Inferior parietal cortex (tissue), 1 donor: ENCODE data around the gene MICAL2.

Experiments
- DNase-seq: peaks from one replicate; pipeline ENCODE4 v3.0.0-alpha.2; 2016; ENCODE audit errors: extremely low spot score

The MICAL2 gene

GRCh38 chr11:12211331-12212065 lies 101.1 kb downstream of the MICAL2 start:
- DNase-seq = no peak

- DNase-seq = no peak
Observed at GRCh38 chr11:12212174-12212820, 101.9 kb downstream of the MICAL2 start.

GRCh38 chr11:12212821-12213185 lies 102.4 kb downstream of the MICAL2 start:
- DNase-seq = no peak

GRCh38 chr11:12213883-12214282 lies 103.5 kb downstream of the MICAL2 start:
- DNase-seq = no peak

GRCh38 chr11:12214751-12215150 lies 104.4 kb downstream of the MICAL2 start:
- DNase-seq = no peak

GRCh38 chr11:12215181-12215593 lies 104.8 kb downstream of the MICAL2 start:
- DNase-seq = no peak

GRCh38 chr11:12216041-12216451 lies 105.7 kb downstream of the MICAL2 start:
- no peak for DNase-seq

- no peak for DNase-seq
Observed at GRCh38 chr11:12216671-12217374, 106.4 kb downstream of the MICAL2 start.

- no peak for DNase-seq
Observed at GRCh38 chr11:12217879-12218278, 107.5 kb downstream of the MICAL2 start.

GRCh38 chr11:12218909-12219308 lies 108.5 kb downstream of the MICAL2 start:
- no peak for DNase-seq

GRCh38 chr11:12219757-12220156 lies 109.4 kb downstream of the MICAL2 start:
- no peak for DNase-seq

GRCh38 chr11:12220305-12220704 lies 109.9 kb downstream of the MICAL2 start:
- peak; percentile 70 for DNase-seq

GRCh38 chr11:12221051-12221535 lies 110.7 kb downstream of the MICAL2 start:
- no peak for DNase-seq

- no peak for DNase-seq
Observed at GRCh38 chr11:12222055-12222792, 111.8 kb downstream of the MICAL2 start.

GRCh38 chr11:12223771-12224536 lies 113.6 kb downstream of the MICAL2 start:
- DNase-seq = no peak

- no peak for DNase-seq
Observed at GRCh38 chr11:12224537-12224893, 114.1 kb downstream of the MICAL2 start.

- DNase-seq = no peak
Observed at GRCh38 chr11:12225046-12225739, 114.8 kb downstream of the MICAL2 start.

- DNase-seq = no peak
Observed at GRCh38 chr11:12226093-12226492, 115.7 kb downstream of the MICAL2 start.

GRCh38 chr11:12229450-12230229 lies 119.2 kb downstream of the MICAL2 start:
- no peak for DNase-seq

- DNase-seq = no peak
Observed at GRCh38 chr11:12232160-12232559, 121.8 kb downstream of the MICAL2 start.
